Fibroblast of skin of abdomen (primary cell): ENCODE data around the gene CYB5D1. TPM values are rescaled to one million over a fixed set of nuclear protein-coding genes. Genes with fewer than 3 reads are reported as not detected.
A peak's percentile ranks its signal among the peaks of the same experiment; 100 is the strongest.

Source experiments
- DNase-seq: peaks from one replicate; pipeline ENCODE4 v3.0.0-alpha.2; 2013
- polyA plus RNA-seq, 2 experiments: library from polyadenylated mRNA; unstranded; fragments of 120-200 nt; gene quantifications; one replicate each; pipeline ENCODE4 v1.2.1, GENCODE V29; 2013; ENCODE audit not compliant: insufficient read length in 2 of 2

Gene CYB5D1, protein sequence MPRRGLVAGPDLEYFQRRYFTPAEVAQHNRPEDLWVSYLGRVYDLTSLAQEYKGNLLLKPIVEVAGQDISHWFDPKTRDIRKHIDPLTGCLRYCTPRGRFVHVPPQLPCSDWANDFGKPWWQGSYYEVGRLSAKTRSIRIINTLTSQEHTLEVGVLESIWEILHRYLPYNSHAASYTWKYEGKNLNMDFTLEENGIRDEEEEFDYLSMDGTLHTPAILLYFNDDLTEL
- 8.7 TPM for polyA plus RNA-seq (2013, experiment 1 of 2; ENCODE audit: insufficient read length)
- 8.3 TPM for polyA plus RNA-seq (2013, experiment 2 of 2; ENCODE audit: insufficient read length)

DNA sequence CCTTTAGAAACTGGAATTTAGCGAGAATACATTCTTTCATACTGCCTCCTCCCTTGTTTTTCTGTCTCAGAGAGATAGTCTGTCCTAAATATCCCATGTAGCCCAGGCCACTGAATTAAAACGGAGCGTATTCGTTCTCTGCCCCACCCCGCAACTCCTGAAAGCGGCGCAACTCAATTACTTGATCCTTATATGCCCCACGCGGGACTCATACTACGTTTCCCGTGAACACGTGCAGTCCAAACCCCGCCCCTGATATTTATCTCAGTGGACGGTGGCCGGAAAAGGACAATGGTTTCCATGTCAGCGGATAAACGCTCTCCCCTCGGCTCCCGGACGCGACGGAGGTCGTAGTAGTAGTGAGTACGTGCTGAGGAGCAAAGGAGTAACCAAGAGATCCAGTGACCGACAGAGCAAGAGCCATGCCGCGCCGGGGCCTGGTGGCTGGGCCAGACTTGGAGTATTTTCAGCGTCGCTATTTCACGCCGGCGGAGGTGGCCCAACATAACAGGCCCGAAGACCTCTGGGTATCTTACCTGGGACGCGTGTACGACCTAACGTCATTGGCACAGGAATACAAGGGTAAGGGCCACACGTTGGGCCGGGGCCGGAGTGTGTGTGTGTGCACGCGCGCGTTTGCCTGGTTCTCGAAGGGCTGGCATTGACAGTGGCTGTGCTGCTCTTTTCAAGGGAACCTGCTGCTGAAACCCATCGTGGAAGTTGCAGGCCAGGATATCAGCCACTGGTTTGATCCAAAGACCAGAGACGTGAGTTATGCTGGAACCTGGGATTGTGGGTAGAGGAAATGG lies at the start of gene CYB5D1:
Gene CYB5D1, plus strand, starts transcription at position 291 of the 809 bp plus-strand sequence. Its CDS starts 132 bp downstream, at position 423.
- peak; percentile 94 for DNase-seq

DNA sequence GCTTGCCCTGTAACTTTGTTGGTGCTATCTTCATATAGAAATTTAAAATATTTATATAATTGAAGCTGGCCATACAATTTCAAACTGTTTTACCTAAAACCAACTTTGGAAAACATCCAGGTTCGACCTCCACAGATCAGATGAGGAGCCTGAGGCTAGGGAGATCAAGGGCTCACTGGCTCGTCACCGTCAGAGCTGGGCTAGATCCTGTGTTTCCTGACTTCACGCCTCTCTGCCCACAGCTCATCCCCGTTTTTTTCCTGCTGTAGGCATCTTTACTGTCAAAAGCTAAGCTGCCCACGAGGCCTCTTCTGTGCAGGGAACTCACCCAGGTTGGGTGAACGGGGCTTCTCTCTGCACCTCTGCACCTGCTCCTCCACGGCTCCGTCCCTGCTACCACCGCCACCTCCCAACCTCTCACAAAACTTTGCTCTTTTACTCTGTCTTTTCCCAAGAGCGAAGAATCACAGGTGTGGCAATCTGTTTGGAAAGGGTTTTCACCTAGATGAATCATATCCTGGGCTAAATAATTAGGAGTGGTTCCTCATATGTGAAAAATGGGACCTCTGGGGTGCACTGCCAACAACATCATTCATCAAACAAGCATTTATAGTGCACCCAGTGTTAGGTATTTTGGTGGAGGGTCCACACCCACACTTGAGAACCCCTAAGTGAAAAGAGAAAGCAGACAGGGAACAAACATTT lies 48.6 kb upstream of the CYB5D1 start:
- no peak for DNase-seq

DNA sequence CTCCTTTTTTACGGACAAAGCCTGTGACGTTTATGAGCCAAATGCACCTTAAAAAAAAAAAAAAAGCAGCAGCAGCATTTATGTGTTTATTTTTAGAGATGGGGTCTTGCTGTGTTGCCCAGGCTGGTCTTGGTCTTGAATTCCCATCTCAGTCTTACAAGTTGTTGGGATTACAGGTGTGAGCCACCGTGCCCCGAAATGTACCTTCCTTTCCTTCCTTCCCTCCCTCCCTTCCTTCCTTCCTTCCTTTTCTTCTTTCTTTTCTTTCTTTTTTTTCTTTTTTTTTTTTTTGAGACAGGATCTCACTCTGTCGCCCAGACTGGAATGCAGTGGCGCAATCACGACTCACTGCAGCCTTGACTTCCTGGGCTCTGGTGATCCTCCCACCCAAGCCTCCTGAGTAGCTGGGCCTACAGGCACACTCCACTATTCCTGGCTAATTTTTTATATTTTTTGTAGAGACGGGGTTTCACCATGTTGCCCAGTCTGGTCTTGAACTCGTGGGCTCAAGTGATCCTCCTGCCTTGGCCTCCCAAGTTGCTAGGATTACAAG lies 47.9 kb upstream of the CYB5D1 start:
- DNase-seq = peak; percentile 37

DNA sequence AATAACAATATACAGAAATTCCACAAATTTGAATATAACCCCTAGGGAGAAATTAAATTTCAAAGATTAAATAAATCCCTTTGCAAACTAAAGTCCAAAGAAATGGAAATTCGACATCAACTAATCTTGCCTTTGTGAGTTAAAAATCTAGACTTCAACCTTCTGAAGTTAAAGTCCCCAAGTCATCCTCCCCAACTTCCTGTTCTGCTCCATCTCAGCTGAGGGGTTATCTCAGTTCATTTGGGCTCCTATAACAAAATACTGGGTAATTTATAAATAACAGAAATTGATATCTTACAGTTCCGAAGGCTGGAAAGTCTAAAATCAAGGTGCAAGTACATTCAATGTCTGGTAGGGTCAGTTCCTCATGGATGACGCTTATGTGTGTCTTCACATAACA lies 46.6 kb upstream of the CYB5D1 start:
- no peak for DNase-seq

DNA sequence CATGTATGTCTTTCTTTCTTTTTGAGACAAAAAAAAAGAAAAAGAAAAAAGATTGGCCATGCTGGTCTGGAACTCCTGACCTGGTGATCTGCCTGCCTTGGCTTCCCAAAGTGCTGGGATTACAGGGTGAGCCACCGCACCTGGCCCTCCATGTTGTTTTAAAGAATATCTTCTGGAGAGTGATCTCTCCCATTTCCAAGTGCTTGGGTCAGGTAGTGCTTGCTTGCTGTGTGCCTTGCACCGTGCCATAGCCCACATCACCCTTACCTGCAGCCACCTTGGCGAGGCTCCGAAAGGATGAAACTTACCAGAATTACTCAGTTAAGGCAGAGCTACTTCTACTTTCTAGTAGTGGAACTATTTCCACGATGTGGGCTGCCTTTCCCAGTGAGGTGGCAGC lies 42.8 kb upstream of the CYB5D1 start:
- no peak for DNase-seq

DNA sequence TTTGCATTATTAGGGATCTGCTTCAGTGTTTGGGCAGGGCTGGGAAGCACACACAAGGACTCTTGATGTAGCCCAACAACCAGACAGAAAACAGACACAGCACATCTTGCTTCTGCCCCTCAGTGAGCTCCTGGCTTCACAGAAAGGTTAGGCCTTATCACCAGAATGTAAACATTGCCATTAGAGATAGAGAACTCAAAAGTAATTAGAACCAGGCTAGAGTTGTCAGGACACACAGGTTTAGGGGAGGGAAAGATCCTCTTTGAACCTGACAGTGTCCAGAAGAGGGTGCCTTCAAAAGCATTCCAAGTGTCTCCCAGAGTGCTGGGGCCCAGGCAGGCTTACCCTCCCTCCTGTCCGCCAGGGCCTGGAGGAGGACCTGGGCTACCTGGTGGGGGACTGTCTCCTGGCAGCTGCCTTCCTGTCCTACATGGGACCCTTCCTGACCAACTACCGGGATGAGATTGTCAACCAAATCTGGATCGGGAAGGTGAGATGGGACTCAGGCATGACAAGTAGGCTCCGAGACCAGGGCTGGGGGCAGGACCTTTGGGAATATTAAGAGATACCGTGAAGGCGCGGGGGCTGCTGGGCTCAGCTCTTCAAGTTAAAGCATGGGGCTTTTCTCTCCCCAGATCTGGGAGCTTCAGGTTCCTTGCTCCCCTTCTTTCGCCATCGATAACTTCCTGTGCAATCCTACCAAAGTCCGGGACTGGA lies 40.7 kb upstream of the CYB5D1 start:
- DNase-seq = no peak

DNA sequence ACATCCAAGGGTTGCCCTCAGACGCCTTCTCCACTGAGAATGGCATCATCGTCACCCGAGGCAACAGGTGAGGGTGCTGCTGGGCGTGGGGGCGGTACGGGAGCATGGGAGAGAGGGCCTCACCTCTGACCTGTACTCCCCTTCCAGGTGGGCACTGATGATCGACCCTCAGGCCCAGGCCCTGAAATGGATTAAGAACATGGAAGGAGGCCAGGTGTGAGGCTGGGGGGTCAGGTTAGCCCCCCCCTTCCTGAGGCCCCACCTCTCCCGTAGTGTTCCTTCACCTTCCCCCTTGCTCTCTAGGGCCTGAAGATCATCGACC lies 40.2 kb upstream of the CYB5D1 start:
- DNase-seq = no peak

DNA sequence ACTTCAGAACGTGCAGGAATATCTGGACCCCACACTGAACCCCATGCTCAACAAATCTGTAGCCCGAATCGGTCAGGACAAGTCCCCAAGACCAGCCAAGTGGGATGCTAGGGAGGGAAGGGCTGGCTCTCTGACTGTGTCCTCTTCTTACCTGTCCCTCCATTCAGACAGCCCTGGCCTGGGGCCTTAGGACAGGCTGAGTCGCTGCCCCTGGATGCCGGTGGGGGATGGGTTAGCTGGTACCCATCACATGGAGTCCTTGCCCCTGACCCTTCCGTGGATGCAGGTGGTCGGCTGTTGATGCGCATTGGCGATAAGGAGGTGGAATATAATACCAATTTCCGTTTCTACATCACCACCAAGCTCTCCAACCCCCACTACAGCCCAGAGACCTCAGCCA lies 39.8 kb upstream of the CYB5D1 start:
- DNase-seq = no peak

DNA sequence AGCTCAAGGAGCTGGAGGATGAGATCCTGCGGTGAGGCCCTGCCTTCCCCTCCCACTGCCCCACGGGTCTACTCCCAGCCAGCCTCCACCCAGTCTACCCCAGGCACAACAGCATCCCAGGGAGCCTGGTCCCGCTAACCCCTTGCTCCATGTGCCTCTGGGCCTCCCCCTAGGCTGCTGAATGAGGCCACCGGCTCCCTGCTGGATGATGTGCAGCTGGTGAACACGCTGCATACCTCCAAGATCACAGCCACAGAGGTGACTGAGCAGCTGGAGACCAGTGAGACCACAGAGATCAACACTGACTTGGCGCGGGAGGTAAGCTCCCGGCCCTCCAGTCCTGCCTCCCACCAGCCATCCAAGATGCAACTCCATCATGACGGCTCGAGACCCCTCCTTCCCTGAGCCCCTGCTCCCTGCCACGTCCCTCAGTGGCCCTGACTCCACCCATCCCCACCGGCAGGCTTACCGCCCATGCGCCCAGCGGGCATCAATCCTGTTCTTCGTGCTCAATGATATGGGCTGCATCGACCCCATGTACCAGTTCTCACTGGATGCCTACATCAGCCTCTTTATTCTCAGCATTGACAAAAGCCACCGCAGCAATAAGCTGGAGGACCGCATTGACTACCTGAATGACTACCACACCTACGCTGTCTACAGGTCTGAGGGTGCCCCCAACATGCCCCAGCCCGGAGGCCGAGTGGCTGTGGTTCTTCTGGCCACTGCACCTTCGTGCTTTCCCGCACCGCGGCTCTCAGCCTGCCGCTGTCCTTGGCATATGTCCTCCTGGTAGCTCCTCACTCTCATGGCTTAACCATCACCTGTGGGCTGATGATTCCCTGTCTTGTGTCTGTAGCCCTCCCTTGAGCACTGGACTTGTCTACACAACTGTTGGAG lies 38.8 kb upstream of the CYB5D1 start:
- no peak for DNase-seq

DNA sequence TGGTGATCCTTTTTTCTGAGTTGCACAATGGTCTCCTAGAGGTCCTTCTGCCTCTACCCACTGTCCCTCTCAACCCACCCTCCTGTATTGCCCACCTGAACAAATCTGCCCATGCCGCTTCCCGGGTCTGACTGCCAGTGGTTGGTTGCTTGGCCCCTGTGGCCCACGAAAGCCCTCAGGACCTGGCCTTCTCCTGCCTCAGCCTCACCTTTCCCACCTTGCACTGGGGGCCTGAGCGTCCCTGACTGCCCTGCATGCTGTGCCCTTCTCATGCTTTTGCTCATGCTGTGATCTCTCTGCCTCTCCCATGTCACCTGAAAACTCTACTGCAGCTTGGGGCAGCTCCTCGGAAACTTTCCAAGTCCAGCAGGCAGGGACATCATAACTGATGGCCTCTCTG lies 37.6 kb upstream of the CYB5D1 start:
- no peak for DNase-seq

DNA sequence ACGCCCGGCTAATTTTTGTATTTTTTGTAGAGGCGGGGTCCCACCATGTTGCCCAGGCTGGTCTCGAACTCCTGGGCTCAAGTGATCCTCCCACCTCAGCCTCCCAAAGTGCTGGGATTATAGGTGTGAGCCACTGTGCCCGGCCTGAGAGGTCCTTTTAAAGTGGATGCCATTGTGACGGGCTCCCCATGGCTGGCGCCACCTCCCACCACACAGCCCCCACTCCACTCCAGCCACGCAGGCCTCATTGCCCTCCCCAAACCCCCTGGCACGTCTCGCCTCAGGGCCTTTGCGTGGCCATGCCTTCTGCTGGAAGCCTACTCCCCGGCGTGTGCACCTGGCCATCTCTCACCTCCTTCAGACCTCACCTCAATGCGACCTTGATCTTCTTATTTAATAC lies 35.7 kb upstream of the CYB5D1 start:
- no peak for DNase-seq

DNA sequence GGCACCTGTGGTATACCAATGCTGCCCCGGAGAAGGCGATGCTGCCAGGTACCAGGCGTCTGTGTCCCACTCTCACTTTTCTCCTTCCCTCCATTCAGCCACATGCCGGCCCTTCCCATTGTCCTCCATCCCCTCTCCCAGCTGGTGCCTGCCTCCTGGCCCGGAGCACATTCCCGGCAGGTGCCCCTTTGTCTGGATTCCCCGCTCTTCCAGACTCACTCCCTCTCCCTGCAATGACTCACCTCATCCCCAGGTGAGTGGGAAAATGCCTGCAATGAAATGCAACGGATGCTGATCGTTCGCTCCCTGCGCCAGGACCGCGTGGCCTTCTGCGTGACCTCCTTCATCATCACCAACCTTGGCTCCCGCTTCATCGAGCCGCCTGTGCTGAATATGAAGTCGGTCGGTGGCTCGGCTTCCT lies 34.2 kb upstream of the CYB5D1 start:
- DNase-seq = no peak

DNA sequence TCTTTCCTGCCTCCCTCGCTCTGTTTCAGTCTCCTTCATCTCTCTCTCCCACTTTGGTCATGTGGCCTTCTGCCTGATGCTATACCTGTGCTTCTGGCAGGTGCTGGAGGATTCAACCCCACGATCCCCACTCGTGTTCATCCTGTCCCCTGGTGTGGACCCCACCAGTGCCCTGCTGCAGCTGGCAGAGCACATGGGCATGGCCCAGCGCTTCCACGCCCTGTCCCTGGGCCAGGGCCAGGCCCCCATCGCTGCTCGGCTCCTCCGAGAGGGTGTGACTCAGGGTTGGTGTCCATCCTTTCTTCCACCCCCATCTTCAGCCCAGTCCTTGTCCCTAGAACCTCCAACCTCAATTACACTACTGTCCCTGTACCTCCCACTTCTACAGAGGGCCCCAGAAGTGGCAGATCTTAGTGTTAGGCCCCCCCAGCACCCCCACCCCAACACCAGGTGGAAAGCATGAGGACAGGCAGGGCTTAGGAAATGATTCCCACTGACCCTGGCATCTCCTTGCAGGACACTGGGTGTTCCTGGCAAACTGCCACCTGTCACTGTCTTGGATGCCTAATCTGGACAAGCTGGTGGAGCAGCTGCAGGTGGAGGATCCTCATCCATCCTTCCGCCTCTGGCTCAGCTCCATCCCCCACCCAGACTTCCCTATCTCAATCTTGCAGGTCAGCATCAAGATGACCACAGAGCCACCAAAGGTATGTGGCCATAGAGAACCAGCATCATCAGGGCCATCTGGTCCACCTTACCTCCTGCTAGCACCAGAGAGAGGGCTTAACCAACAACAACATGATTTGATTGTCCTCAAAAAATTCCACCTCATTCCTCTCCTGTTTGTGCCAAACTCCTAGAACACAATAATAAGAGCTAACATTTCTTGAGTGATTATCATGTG lies 33.5 kb upstream of the CYB5D1 start:
- DNase-seq = no peak

DNA sequence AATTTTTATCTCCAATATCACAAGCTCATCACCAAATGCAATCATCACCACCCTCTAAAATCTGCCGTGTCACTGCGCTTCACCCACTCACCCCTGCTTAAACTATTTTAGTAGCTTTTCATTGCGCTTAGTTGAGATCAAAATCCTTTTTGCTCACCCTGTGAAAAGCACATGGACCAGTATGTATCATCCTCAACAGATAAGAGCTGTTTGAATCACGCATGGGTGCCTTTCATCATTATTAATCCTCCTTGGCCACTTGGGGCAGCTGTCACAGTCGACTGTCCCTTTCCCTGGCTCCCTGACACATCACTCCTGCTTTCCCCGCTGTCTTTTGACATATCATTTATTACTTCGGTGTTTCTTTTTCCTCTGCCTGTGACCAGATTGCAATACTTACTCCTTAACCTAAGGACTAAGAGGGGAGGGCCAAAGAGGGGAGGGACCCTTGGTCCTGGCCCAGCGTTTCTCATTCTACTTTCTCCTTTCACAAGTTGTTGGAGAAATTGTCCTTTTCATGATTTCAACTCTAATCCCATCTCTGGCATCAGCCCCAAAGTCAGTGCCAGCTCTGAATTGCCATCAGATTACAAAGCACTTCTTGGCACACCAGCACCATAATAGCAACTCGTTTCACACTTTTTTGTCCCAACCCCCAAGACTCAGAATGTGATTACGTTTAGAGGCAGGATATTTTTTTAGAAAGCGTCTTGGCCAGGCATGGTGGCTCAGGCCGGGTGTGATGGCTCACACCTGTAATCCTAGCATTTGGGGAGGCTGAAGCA lies 32.4 kb upstream of the CYB5D1 start:
- DNase-seq = no peak

DNA sequence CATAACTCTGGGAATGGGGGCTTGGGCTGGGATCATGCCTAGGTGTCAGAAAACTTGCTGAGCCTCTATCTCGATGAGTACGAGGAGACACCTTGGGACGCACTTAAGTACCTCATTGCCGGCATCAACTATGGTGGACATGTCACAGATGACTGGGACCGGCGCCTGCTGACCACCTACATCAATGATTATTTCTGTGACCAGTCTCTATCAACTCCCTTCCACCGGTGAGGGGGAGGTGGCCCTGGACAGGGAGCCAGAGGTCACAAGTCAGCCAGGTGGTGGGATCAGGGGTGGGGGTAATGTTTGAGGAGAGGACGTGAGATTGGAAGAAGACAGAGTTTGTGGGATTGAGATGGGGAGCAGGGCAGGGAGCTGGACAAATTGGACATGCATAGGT lies 27.2 kb upstream of the CYB5D1 start:
- no peak for DNase-seq

DNA sequence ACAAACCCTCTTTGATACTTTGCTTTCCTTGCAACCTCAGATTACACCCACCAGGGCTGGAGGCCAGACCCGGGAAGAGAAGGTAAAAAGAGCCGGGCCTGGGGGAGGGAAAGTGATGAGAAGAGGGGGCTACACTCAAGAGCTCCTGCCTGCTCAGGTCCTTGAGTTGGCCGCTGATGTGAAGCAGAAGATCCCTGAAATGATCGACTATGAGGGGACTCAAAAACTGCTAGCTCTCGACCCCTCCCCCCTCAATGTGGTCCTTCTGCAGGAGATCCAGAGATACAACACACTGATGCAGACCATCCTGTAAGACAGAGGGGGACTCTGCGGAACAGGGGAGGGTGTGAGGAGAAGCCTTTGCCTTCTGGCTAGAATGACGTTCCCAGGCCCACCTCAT lies 26.6 kb upstream of the CYB5D1 start:
- no peak for DNase-seq

DNA sequence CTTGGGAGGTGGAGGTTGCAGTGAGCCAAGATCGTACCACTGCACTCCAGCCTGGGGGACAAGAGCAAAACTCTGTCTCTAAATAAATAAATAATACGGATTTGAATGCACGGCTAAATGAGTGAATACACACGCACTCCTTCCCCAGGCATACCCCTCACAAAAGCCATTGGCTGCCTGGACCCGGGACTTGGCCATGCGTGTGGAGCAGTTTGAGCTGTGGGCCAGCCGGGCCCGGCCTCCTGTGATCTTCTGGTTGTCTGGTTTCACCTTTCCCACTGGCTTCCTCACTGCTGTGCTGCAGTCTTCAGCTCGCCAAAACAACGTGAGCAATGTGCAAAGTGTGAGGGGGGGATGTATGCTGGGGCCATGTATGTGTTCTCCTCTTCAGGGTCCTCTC lies 25.4 kb upstream of the CYB5D1 start:
- no peak for DNase-seq

DNA sequence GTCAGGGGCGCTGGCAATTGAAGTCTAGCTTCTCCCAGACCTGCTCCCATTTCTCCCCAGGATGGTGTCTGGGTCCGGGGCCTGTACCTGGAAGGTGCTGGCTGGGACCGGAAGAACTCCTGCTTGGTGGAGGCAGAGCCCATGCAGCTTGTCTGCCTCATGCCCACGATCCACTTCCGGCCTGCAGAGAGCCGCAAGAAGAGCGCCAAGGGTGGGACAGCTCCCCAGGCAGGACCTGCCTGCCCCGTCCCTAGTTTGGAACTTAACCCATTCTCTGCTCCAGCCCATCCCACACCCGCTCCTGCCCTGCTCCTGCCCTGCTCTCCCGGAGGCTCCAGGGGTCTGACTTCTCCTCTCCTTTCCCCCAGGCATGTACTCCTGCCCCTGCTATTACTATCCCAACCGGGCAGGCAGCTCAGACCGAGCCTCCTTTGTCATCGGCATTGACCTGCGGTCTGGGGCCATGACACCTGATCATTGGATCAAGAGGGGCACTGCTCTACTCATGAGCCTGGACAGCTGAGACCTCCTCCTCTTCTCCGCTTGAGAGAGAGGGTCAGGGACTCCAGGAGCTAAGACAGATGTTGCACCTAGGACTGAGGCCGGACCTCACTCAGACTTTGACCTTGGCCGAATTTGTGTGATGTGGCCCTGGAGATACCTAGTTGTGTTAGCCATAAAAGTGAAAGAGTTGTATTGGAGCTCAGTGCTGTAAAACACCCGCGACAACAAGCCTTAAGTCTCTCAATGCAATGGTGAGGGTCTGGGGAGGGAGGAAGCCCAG lies 24.6 kb upstream of the CYB5D1 start:
- DNase-seq = no peak
